OCI-LY7 (cell line): ENCODE results near the gene NTM. TPM values are rescaled to one million over a fixed set of nuclear protein-coding genes. Genes with fewer than 3 reads are reported as not detected.

Experiments
- BruUV-seq: library from RNA; stranded (reverse); fragments of 400-500 nt; replicated peaks from 2 replicates; lab custom pipeline; 2021; lab: Mats Ljungman, UMichigan
- CTCF ChIA-PET: fragments of 300-600 bp; sonication (Branson Sonifier 250); formaldehyde crosslinking; loops from one replicate; lab custom pipeline; 2022; ENCODE audit warnings: antibody characterized with exemption; ENCODE audit not compliant: unreplicated experiment; lab: Charles Lee
- POLR2A ChIA-PET: fragments of 300-600 bp; sonication (Branson Sonifier 250); formaldehyde crosslinking; loops from one replicate; lab custom pipeline; 2022; ENCODE audit warnings: antibody characterized with exemption; lab: Charles Lee
- DNase-seq: peaks from one replicate; pipeline ENCODE4 v3.0.0-alpha.2; 2015; ENCODE audit warnings: low spot score
- H2AFZ ChIP-seq: fragments of 200-600 bp; sonication (generic), shearing (Covaris generic); 2 replicates; pipeline ENCODE4 v1.6.1; 2014; ENCODE audit warnings: mild to moderate bottlenecking, antibody characterized with exemption, low read length, moderate library complexity
- H3K27ac ChIP-seq: fragments of 200-600 bp; sonication (generic); 2 replicates; pipeline ENCODE4 v1.5.1; 2014; ENCODE audit warnings: mixed run types, low read depth, mild to moderate bottlenecking, moderate library complexity, low read length, inconsistent platforms; ENCODE audit not compliant: poor library complexity, severe bottlenecking
- H3K36me3 ChIP-seq: fragments of 200-600 bp; sonication (generic); 2 replicates; pipeline ENCODE4 v1.6.1; 2014; ENCODE audit warnings: mild to moderate bottlenecking, antibody characterized with exemption, low read length, moderate library complexity, mixed read lengths; ENCODE audit not compliant: insufficient read depth
- H3K4me1 ChIP-seq: fragments of 200-600 bp; sonication (generic); 2 replicates; pipeline ENCODE4 v1.5.1; 2014; ENCODE audit warnings: mild to moderate bottlenecking, low read length; ENCODE audit not compliant: insufficient read depth, poor library complexity, severe bottlenecking
- H3K4me2 ChIP-seq: fragments of 200-600 bp; sonication (generic); 2 replicates; pipeline ENCODE4 v1.6.1; 2014; ENCODE audit warnings: mild to moderate bottlenecking, low read length
- H3K4me3 ChIP-seq: fragments of 200-600 bp; sonication (generic); 2 replicates; pipeline ENCODE4 v1.5.1; 2014; ENCODE audit warnings: mild to moderate bottlenecking, low read depth, low read length; ENCODE audit not compliant: poor library complexity, severe bottlenecking
- H3K79me2 ChIP-seq: fragments of 200-600 bp; sonication (generic); 2 replicates; pipeline ENCODE4 v1.6.1; 2016; ENCODE audit warnings: low read depth, mild to moderate bottlenecking, low read length, moderate library complexity, mixed read lengths; ENCODE audit not compliant: insufficient read depth
- H3K9me2 ChIP-seq: fragments of 200-600 bp; sonication (generic); 2 replicates; pipeline ENCODE4 v1.6.1; 2016; ENCODE audit warnings: mild to moderate bottlenecking, low read length, mixed read lengths; ENCODE audit not compliant: insufficient read depth
- H3K9me3 ChIP-seq: fragments of 200-600 bp; sonication (generic); 2 replicates; pipeline ENCODE4 v1.6.1; 2014; ENCODE audit warnings: mild to moderate bottlenecking, mixed run types, low read length, mixed read lengths
- H4K20me1 ChIP-seq: fragments of 200-600 bp; sonication (generic); 2 replicates; pipeline ENCODE4 v1.6.1; 2014; ENCODE audit warnings: mild to moderate bottlenecking, antibody characterized with exemption, low read length, moderate library complexity, mixed read lengths; ENCODE audit not compliant: insufficient read depth
- CTCF ChIP-seq: fragments of 200-600 bp; sonication (generic); conservative IDR thresholded peaks from 2 replicates; pipeline ENCODE4 v1.5.1; 2014; ENCODE audit warnings: mild to moderate bottlenecking, antibody characterized with exemption, low read length, moderate library complexity, mixed read lengths
- EZH2phosphoT487 ChIP-seq: fragments of 200-600 bp; sonication (generic); IDR thresholded peaks from 2 replicates; pipeline ENCODE4 v1.6.1; 2018; ENCODE audit warnings: low read depth, borderline replicate concordance, mild to moderate bottlenecking, mixed run types, antibody characterized with exemption, low read length, moderate library complexity, mixed read lengths
- intact Hi-C: fragments of 100-400 bp; cut with micrococcal nuclease; formaldehyde crosslinking; loops from one replicate; pipeline ENCODE4 v1.10.0; 2022; ENCODE audit not compliant: unreplicated experiment
- total RNA-seq, 2 experiments: library from RNA; depleted of rRNA in 1 of 2; stranded (reverse); fragments of >200 nt in 1 of 2; shearing (Covaris generic) in 1 of 2; gene quantifications; 2 replicates each; pipeline ENCODE4 v1.2.3, GENCODE V29; 2014 to 2022

Gene NTM
- total RNA-seq, 2 experiments from 2014 or later = not detected

GRCh38 chr11:131897956-131898355, 527.5 kb downstream of the NTM start:
- no peaks in the 10 kb centered on the region for H3K9me3 ChIP-seq
- no peaks in the 10 kb centered on the region for H3K4me1 ChIP-seq
- DNase-seq = no peak
- ChIA-PET CTCF (no interaction called here), POLR2A (no interaction called here)
- intact Hi-C loops = no loop called here
- no peak overlapping the region for H3K4me3 ChIP-seq
- H3K9me2 ChIP-seq = no peaks in the 10 kb centered on the region
- H3K36me3 ChIP-seq = no peaks in the 10 kb centered on the region
- no peak overlapping the region for H3K27ac ChIP-seq
- no peak overlapping the region for H3K4me2 ChIP-seq
- H4K20me1 ChIP-seq = no peaks in the 10 kb centered on the region
- H2AFZ ChIP-seq = no peak overlapping the region
- BruUV-seq = no TSS peak
- H3K79me2 ChIP-seq = no peaks in the 10 kb centered on the region
- TF ChIP-seq EZH2phosphoT487 (no peak), CTCF (no peak)

GRCh38 chr11:131898949-131899348, 528.5 kb downstream of the NTM start:
- TF ChIP-seq CTCF (no peak), EZH2phosphoT487 (no peak)
- no peaks in the 10 kb centered on the region for H3K9me2 ChIP-seq
- no peaks in the 10 kb centered on the region for H3K9me3 ChIP-seq
- H4K20me1 ChIP-seq = no peaks in the 10 kb centered on the region
- H3K4me2 ChIP-seq = no peak overlapping the region
- ChIA-PET CTCF (no interaction called here), POLR2A (no interaction called here)
- H2AFZ ChIP-seq = no peak overlapping the region
- no peak for DNase-seq
- H3K79me2 ChIP-seq = no peaks in the 10 kb centered on the region
- intact Hi-C loops = no loop called here
- no peaks in the 10 kb centered on the region for H3K4me1 ChIP-seq
- BruUV-seq = no TSS peak
- no peak overlapping the region for H3K27ac ChIP-seq
- no peak overlapping the region for H3K4me3 ChIP-seq
- no peaks in the 10 kb centered on the region for H3K36me3 ChIP-seq

- TF ChIP-seq EZH2phosphoT487 (no peak), CTCF (no peak)
- ChIA-PET CTCF (no interaction called here), POLR2A (interaction anchor here (1.2 kb wide), 1 partner anchor 8 kb away, joined by 3 read pairs; no protein-coding TSS in a partner anchor)
- Histone ChIP-seq H3K36me3 (no peaks in the 10 kb centered on the region), H3K9me2 (no peaks in the 10 kb centered on the region), H3K4me1 (no peaks in the 10 kb centered on the region), H3K79me2 (no peaks in the 10 kb centered on the region), H3K4me2 (no peak overlapping the region), H2AFZ (no peak overlapping the region), H3K9me3 (no peaks in the 10 kb centered on the region), H3K4me3 (no peak overlapping the region), H4K20me1 (no peaks in the 10 kb centered on the region), H3K27ac (no peak overlapping the region)
- no peak for DNase-seq
- no TSS peak for BruUV-seq
- intact Hi-C loops = no loop called here
Observed at GRCh38 chr11:131899950-131900580, 529.6 kb downstream of the NTM start.
